Panc1 (cell line): ENCODE results near the gene DSCAML1. TPM values are rescaled to one million over a fixed set of nuclear protein-coding genes. Genes with fewer than 3 reads are reported as not detected.

Experiments used
- ATAC-seq: fragments of 200-7000 bp; cut with Tn5 transposase; 2 replicates; pipeline ENCODE4 v1.9.1; 2020; ENCODE audit warnings: mild to moderate bottlenecking, moderate library complexity
- BruUV-seq: library from RNA; stranded (reverse); fragments of 400-500 nt; replicated peaks from 2 replicates; lab custom pipeline; 2021; lab: Mats Ljungman, UMichigan
- CTCF ChIA-PET: fragments of 300-600 bp; sonication (Branson Sonifier 250); formaldehyde crosslinking; loops from one replicate; lab custom pipeline; 2022; ENCODE audit warnings: antibody characterized with exemption; lab: Charles Lee
- POLR2A ChIA-PET: fragments of 300-600 bp; sonication (Branson Sonifier 250); formaldehyde crosslinking; loops from one replicate; lab custom pipeline; 2022; ENCODE audit warnings: antibody characterized with exemption; lab: Charles Lee
- DNase-seq: peaks from one replicate; pipeline ENCODE4 v3.0.0-alpha.2; 2010; ENCODE audit warnings: low read depth, low spot score
- H3K27ac ChIP-seq: 2 replicates; pipeline ENCODE4 v1.5.1; 2011; ENCODE audit warnings: mild to moderate bottlenecking, low read length, inconsistent platforms
- H3K27me3 ChIP-seq: fragments of 200-500 bp; sonication (Bioruptor generic); 2 replicates; pipeline ENCODE4 v1.6.0; 2014; ENCODE audit warnings: low read length, inconsistent platforms; ENCODE audit not compliant: control insufficient read depth, insufficient read depth
- H3K36me3 ChIP-seq: fragments of 200-500 bp; sonication (Bioruptor generic); 2 replicates; pipeline ENCODE4 v1.5.1; 2014; ENCODE audit warnings: inconsistent platforms, mild to moderate bottlenecking, low read length, moderate library complexity; ENCODE audit not compliant: control insufficient read depth, insufficient read depth
- H3K4me1 ChIP-seq: 2 replicates; pipeline ENCODE4 v1.5.1; 2011; ENCODE audit warnings: inconsistent platforms, mild to moderate bottlenecking, low read length, moderate library complexity; ENCODE audit not compliant: control insufficient read depth, insufficient read depth
- H3K4me3 ChIP-seq, 2 experiments: 2 replicates each; pipeline ENCODE4 v1.5.1; 2011 to 2012; ENCODE audit warnings: low read depth in 2 of 2, low read length in 2 of 2, mild to moderate bottlenecking in 2 of 2, inconsistent platforms in 1 of 2, moderate library complexity in 1 of 2
- H3K9me3 ChIP-seq: fragments of 200-500 bp; sonication (Bioruptor generic); 2 replicates; pipeline ENCODE4 v1.5.1; 2014; ENCODE audit warnings: low read depth, mild to moderate bottlenecking, inconsistent platforms, low read length, moderate library complexity; ENCODE audit not compliant: control insufficient read depth, insufficient read depth
- POLR2AphosphoS5 ChIP-seq: IDR thresholded peaks from 2 replicates; pipeline ENCODE4 v1.6.1; 2012; ENCODE audit warnings: mild to moderate bottlenecking, low read depth, low read length, moderate library complexity
- SIN3A ChIP-seq: IDR thresholded peaks from 2 replicates; pipeline ENCODE4 v1.6.1; 2012; ENCODE audit warnings: low read depth, mild to moderate bottlenecking, low read length, moderate library complexity, borderline replicate concordance; ENCODE audit not compliant: insufficient read depth
- TCF7L2 ChIP-seq: IDR thresholded peaks from 2 replicates; pipeline ENCODE4 v1.6.1; 2011; ENCODE audit warnings: mild to moderate bottlenecking, low read depth, low read length, inconsistent platforms
- in situ Hi-C: cut with HindIII; loops from 2 replicates; pipeline ENCODE4 v1.10.0; 2016; ENCODE audit warnings: low sequenced_read_pairs, low pct_unique_long_range_greater_than_20kb
- intact Hi-C: fragments of 100-400 bp; cut with micrococcal nuclease; formaldehyde crosslinking; loops from one replicate; pipeline ENCODE4 v1.10.0; 2022; ENCODE audit not compliant: unreplicated experiment
- total RNA-seq: library from RNA; stranded (reverse); gene quantifications from one replicate; pipeline ENCODE4 v1.2.1, GENCODE V29; 2021; ENCODE audit not compliant: unreplicated experiment
- TF ChIP-seq, protein P1 (sequence below), 2 experiments: IDR thresholded peaks; 2 replicates each; pipeline ENCODE4 v1.6.1; 2011 to 2012; ENCODE audit warnings: low read depth in 2 of 2, control low read depth in 1 of 2, low read length in 1 of 2, mild to moderate bottlenecking in 1 of 2, moderate library complexity in 1 of 2; ENCODE audit not compliant: insufficient read depth in 1 of 2
- TF ChIP-seq, protein P2 (sequence below): fragments of 450-650 bp; IDR thresholded peaks from 2 replicates; pipeline ENCODE4 v1.5.1; 2017; ENCODE audit warnings: mild to moderate bottlenecking

Gene DSCAML1
- total RNA-seq, 1 experiment from 2014 or later = 1.6 TPM

DNA sequence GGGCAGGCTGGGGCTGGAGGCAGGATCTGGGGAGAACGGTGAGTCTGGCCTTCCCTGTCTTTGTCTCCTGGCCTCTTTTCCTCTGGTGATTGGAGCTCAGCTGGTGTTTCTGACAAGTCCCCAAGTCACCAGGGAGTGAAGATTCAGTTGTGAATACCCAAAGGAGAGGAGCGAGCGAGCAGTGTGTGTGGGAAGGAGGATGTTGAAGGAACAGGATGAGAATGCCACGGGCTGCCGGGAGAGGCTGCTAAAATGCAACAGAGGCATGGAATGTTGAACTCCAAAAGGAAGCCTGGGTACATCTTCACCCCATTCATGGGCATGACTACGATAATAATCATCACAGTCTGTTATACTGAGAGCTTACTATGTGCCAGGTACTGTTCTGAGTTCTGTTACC, 306.1 kb downstream of the DSCAML1 start:
- CTCF ChIA-PET = no interaction called here
- H3K4me1 ChIP-seq = no peaks in the 10 kb centered on the region
- in situ Hi-C loops = no loop called here
- TF ChIP-seq, protein P1, sequence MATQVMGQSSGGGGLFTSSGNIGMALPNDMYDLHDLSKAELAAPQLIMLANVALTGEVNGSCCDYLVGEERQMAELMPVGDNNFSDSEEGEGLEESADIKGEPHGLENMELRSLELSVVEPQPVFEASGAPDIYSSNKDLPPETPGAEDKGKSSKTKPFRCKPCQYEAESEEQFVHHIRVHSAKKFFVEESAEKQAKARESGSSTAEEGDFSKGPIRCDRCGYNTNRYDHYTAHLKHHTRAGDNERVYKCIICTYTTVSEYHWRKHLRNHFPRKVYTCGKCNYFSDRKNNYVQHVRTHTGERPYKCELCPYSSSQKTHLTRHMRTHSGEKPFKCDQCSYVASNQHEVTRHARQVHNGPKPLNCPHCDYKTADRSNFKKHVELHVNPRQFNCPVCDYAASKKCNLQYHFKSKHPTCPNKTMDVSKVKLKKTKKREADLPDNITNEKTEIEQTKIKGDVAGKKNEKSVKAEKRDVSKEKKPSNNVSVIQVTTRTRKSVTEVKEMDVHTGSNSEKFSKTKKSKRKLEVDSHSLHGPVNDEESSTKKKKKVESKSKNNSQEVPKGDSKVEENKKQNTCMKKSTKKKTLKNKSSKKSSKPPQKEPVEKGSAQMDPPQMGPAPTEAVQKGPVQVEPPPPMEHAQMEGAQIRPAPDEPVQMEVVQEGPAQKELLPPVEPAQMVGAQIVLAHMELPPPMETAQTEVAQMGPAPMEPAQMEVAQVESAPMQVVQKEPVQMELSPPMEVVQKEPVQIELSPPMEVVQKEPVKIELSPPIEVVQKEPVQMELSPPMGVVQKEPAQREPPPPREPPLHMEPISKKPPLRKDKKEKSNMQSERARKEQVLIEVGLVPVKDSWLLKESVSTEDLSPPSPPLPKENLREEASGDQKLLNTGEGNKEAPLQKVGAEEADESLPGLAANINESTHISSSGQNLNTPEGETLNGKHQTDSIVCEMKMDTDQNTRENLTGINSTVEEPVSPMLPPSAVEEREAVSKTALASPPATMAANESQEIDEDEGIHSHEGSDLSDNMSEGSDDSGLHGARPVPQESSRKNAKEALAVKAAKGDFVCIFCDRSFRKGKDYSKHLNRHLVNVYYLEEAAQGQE (IDR thresholded peaks at IDR 0.05; ENCODE audit: insufficient read depth in 1 of 2, low read depth in 2 of 2, low read length in 1 of 2) = no peak
- TF ChIP-seq POLR2AphosphoS5 (no peak), TCF7L2 (no peak), SIN3A (no peak)
- TF ChIP-seq, protein P2, sequence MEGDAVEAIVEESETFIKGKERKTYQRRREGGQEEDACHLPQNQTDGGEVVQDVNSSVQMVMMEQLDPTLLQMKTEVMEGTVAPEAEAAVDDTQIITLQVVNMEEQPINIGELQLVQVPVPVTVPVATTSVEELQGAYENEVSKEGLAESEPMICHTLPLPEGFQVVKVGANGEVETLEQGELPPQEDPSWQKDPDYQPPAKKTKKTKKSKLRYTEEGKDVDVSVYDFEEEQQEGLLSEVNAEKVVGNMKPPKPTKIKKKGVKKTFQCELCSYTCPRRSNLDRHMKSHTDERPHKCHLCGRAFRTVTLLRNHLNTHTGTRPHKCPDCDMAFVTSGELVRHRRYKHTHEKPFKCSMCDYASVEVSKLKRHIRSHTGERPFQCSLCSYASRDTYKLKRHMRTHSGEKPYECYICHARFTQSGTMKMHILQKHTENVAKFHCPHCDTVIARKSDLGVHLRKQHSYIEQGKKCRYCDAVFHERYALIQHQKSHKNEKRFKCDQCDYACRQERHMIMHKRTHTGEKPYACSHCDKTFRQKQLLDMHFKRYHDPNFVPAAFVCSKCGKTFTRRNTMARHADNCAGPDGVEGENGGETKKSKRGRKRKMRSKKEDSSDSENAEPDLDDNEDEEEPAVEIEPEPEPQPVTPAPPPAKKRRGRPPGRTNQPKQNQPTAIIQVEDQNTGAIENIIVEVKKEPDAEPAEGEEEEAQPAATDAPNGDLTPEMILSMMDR = no peak
- intact Hi-C loops = no loop called here
- no peak for ATAC-seq
- H3K27ac ChIP-seq = no peak overlapping the region
- no TSS peak for BruUV-seq
- POLR2A ChIA-PET = no interaction called here
- no peak for DNase-seq
- H3K36me3 ChIP-seq = no peaks in the 10 kb centered on the region
- H3K4me3 ChIP-seq = no peak overlapping the region
- H3K9me3 ChIP-seq = no peaks in the 10 kb centered on the region
- no peaks in the 10 kb centered on the region for H3K27me3 ChIP-seq

DNA sequence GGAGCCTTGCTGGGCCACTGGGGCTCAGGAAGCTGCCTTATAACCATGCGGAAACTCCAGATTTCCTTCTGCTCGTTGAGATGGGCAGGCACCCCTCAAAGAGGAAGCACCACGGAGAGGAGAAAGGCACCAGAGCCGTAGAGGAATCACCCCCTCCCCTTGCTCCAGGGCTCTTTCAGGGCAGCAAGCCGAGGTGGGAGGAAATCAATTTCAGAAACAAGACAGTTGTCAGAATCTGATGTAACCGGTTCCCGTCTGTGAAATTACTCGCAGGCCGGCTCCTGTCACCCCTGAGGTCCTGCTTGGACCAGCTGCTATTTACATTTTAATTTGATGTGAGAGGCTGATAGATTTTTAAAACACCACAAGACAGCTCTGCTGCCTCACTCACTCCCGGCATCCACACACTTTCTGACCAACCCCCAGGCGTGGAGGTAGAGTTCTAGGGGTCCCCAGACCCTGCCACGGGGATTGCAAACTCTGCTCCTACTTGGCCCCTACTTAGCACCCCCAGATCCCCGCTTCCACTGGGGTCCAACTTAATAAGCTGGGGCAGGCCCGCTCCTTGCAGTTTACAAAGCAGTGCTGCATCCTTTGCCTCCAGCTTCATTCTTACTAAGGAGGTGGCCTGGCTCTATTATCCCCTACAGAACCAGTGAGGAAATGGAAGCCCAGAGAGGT, 306.9 kb downstream of the DSCAML1 start:
- H3K27ac ChIP-seq = no peak overlapping the region
- in situ Hi-C loops = no loop called here
- no peaks in the 10 kb centered on the region for H3K27me3 ChIP-seq
- no peaks in the 10 kb centered on the region for H3K9me3 ChIP-seq
- no peaks in the 10 kb centered on the region for H3K4me1 ChIP-seq
- no TSS peak for BruUV-seq
- H3K4me3 ChIP-seq = no peak overlapping the region
- H3K36me3 ChIP-seq = no peaks in the 10 kb centered on the region
- TF ChIP-seq SIN3A = no peak
- DNase-seq (no peak), ATAC-seq (no peak)
- CTCF ChIA-PET = interaction anchor here (0.5 kb wide), 1 partner anchor 8 kb away, joined by 3 read pairs; no protein-coding TSS in a partner anchor
- intact Hi-C loops = no loop called here
- POLR2A ChIA-PET = no interaction called here
